Mesothelial cell of epicardium (in vitro differentiated cells): ENCODE data around the gene C5orf46. TPM values are rescaled to one million over a fixed set of nuclear protein-coding genes. Genes with fewer than 3 reads are reported as not detected.

Source experiments
- DNase-seq, 2 experiments: peaks; one replicate each; pipeline ENCODE4 v3.0.0; 2021; ENCODE audit warnings: low spot score in 2 of 2; ENCODE audit not compliant: unreplicated experiment in 2 of 2
- H3K27ac Mint-ChIP-seq: 2 replicates; pipeline ENCODE4 v1.8.0; 2021; ENCODE audit warnings: mixed read lengths
- H3K27me3 Mint-ChIP-seq: 2 replicates; pipeline ENCODE4 v1.8.0; 2021; ENCODE audit warnings: low read depth, mixed read lengths
- H3K36me3 Mint-ChIP-seq: 2 replicates; pipeline ENCODE4 v1.8.0; 2021; ENCODE audit warnings: mixed read lengths
- H3K4me1 Mint-ChIP-seq: 2 replicates; pipeline ENCODE4 v1.8.0; 2021; ENCODE audit warnings: mixed read lengths
- H3K4me3 Mint-ChIP-seq: 2 replicates; pipeline ENCODE4 v1.8.0; 2021; ENCODE audit warnings: mild to moderate bottlenecking, moderate library complexity, mixed read lengths
- H3K9me3 Mint-ChIP-seq: 2 replicates; pipeline ENCODE4 v1.8.0; 2021; ENCODE audit warnings: mixed read lengths
- total RNA-seq: library from RNA; stranded (reverse); gene quantifications from 3 replicates; pipeline ENCODE4 v1.2.1, GENCODE V29; 2021
- TF ChIP-seq, protein P1 (sequence below): fragments of 200-600 bp; sonication (generic); IDR thresholded peaks from one replicate; pipeline ENCODE4 v1.5.0; 2021; ENCODE audit warnings: antibody characterized with exemption; ENCODE audit not compliant: unreplicated experiment

The C5orf46 gene
- total RNA-seq, 1 donor from 2014 or later, result 0.42 TPM

GRCh38 chr5:147895864-147896263, 10.5 kb downstream of the C5orf46 start:
- peaks cover 5% of the 10 kb centered on the region for H3K4me1 Mint-ChIP-seq
- peaks cover 5% of the 10 kb centered on the region for H3K9me3 Mint-ChIP-seq
- no peaks in the 10 kb centered on the region for H3K36me3 Mint-ChIP-seq

DNA sequence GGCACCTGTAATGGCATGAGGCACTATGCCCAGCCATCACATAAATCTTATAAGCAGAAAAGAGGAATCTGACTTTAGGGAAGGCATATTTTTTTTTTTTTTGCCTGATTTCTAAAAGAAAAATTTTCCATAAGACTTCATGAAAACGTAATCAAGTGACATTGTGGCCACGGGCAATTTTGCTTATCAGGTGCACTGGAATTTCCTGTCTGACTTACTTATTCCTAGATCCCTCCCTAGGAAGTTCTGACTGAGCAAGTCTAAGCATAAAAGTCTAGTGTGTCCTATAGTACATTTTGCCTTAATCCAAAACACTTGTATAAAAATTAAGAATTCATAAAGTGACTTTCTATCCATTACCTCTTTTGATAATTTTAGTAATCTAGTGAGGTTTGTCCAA, 12.5 kb downstream of the C5orf46 start:
- H3K36me3 Mint-ChIP-seq, result no peaks in the 10 kb centered on the region
- H3K27me3 Mint-ChIP-seq, result peaks cover 26% of the 10 kb centered on the region
- DNase-seq, result no peak
- peaks cover 5% of the 10 kb centered on the region for H3K4me1 Mint-ChIP-seq
- H3K4me3 Mint-ChIP-seq, result no peak overlapping the region
- H3K9me3 Mint-ChIP-seq, result no peaks in the 10 kb centered on the region
- no peak overlapping the region for H3K27ac Mint-ChIP-seq
- TF ChIP-seq, protein P1, sequence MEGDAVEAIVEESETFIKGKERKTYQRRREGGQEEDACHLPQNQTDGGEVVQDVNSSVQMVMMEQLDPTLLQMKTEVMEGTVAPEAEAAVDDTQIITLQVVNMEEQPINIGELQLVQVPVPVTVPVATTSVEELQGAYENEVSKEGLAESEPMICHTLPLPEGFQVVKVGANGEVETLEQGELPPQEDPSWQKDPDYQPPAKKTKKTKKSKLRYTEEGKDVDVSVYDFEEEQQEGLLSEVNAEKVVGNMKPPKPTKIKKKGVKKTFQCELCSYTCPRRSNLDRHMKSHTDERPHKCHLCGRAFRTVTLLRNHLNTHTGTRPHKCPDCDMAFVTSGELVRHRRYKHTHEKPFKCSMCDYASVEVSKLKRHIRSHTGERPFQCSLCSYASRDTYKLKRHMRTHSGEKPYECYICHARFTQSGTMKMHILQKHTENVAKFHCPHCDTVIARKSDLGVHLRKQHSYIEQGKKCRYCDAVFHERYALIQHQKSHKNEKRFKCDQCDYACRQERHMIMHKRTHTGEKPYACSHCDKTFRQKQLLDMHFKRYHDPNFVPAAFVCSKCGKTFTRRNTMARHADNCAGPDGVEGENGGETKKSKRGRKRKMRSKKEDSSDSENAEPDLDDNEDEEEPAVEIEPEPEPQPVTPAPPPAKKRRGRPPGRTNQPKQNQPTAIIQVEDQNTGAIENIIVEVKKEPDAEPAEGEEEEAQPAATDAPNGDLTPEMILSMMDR, result no peak

More at GRCh38 chr5:147895864-147896263, 10.5 kb downstream of the C5orf46 start:
- Mint-ChIP-seq H3K27ac (no peak overlapping the region), H3K4me3 (no peak overlapping the region), H3K27me3 (peaks cover 16% of the 10 kb centered on the region)
- DNase-seq, result no peak
- TF ChIP-seq, protein P1, result no peak

DNA sequence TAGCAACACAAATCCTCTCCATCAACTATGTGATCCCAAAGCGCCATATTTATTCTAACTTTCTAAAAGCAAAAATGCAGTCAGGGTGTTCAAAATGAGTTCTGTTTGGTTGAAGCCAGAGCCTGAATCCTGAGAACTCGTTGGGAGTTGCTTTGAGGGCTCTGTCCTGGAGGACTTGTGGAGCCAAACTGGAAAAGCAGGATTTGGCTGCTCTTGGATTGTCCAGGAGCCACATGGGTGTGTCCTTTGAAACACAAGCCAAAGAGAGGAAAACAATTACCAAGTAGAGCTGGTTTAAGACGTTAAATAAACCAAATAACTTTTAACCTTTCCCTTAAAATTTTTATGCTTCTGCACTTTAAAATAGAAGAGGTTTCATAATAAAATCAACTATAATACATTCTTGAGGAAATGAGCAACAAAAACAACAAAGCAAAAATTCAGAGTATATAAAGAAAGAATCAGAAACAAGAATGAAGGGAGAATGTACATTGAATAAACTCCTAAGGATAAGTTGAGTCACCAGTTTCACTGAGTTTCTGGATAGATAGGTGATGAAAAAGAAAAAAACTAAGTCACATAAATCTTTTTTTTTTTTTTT, 13.5 kb downstream of the C5orf46 start:
- Mint-ChIP-seq H3K9me3 (no peaks in the 10 kb centered on the region), H3K27ac (no peak overlapping the region), H3K27me3 (peaks cover 27% of the 10 kb centered on the region), H3K4me3 (no peak overlapping the region), H3K36me3 (no peaks in the 10 kb centered on the region), H3K4me1 (peaks cover 5% of the 10 kb centered on the region)
- TF ChIP-seq, protein P1, result no peak
- no peak for DNase-seq

- H3K27ac Mint-ChIP-seq, result no peak overlapping the region
- TF ChIP-seq, protein P1, result no peak
- no peak overlapping the region for H3K4me3 Mint-ChIP-seq
- H3K9me3 Mint-ChIP-seq, result no peaks in the 10 kb centered on the region
- H3K27me3 Mint-ChIP-seq, result peaks cover 45% of the 10 kb centered on the region
- peaks cover 4% of the 10 kb centered on the region for H3K4me1 Mint-ChIP-seq
- DNase-seq, result no peak
- no peaks in the 10 kb centered on the region for H3K36me3 Mint-ChIP-seq
Measured at GRCh38 chr5:147887930-147888329, 18.4 kb downstream of the C5orf46 start.

- Mint-ChIP-seq H3K27me3 (peaks cover 50% of the 10 kb centered on the region), H3K4me1 (peaks cover 2% of the 10 kb centered on the region), H3K9me3 (no peaks in the 10 kb centered on the region), H3K27ac (no peak overlapping the region), H3K4me3 (no peak overlapping the region), H3K36me3 (no peaks in the 10 kb centered on the region)
- no peak for DNase-seq
- TF ChIP-seq, protein P1, result peak; percentile 43
Measured at GRCh38 chr5:147887026-147887627, 19.2 kb downstream of the C5orf46 start.
